MM.1S (cell line): ENCODE results near the gene NR1D2.

ENCODE experiments used
- CTCF ChIP-seq: fragments of 300-600 bp; sonication (generic); IDR thresholded peaks from 2 replicates; pipeline ENCODE4 v1.5.1; 2016; ENCODE audit warnings: antibody characterized with exemption, low read length, mixed read lengths
- EZH2 ChIP-seq: fragments of 300-600 bp; sonication (generic); optimal IDR thresholded peaks from 2 replicates; pipeline ENCODE3; 2017; ENCODE audit warnings: low read depth, mild to moderate bottlenecking, antibody characterized with exemption, low read length, mixed read lengths
- EZH2phosphoT487 ChIP-seq: fragments of 300-600 bp; sonication (generic); IDR thresholded peaks from 2 replicates; pipeline ENCODE4 v1.6.1; 2018; ENCODE audit warnings: antibody characterized with exemption, low read length

- TF ChIP-seq CTCF (no peak), EZH2phosphoT487 (no peak), EZH2 (no peak)
Measured at GRCh38 chr3:23959135-23959900, 14.2 kb downstream of the NR1D2 start.
